H1 (cell line): Measurements from ENCODE around the gene SCGB1D4.

Experiments
- ATF3 ChIP-seq: IDR thresholded peaks from 2 replicates; pipeline ENCODE4 v1.6.1; 2011; ENCODE audit warnings: low read depth, mild to moderate bottlenecking, low read length; ENCODE audit not compliant: insufficient read depth
- CTCF ChIP-seq, 3 experiments: IDR thresholded peaks; 1 replicate in 2 of 3; 2 replicates in 1 of 3; pipeline versions ENCODE4 v1.5.1 to v1.6.1; 2011; ENCODE audit warnings: low read length in 3 of 3, mild to moderate bottlenecking in 3 of 3, inconsistent platforms in 2 of 3, low read depth in 1 of 3, moderate library complexity in 1 of 3; ENCODE audit not compliant: insufficient read depth in 1 of 3; ENCODE audit errors: control extremely low read depth in 1 of 3
- EP300 ChIP-seq, 2 experiments: IDR thresholded peaks; 1 replicate in 1 of 2; 2 replicates in 1 of 2; pipeline ENCODE4 v1.6.1; 2011 to 2012; ENCODE audit warnings: low read depth in 2 of 2, low read length in 2 of 2, mild to moderate bottlenecking in 2 of 2, borderline replicate concordance in 1 of 2, inconsistent platforms in 1 of 2, moderate library complexity in 1 of 2
- HDAC2 ChIP-seq, 2 experiments: fragments of 300-600 bp in 1 of 2; sonication (generic) in 1 of 2; IDR thresholded peaks; 2 replicates each; pipeline ENCODE4 v1.6.1; 2011 to 2012; ENCODE audit warnings: low read depth in 2 of 2, low read length in 2 of 2, mild to moderate bottlenecking in 2 of 2, moderate library complexity in 2 of 2, borderline replicate concordance in 1 of 2, inconsistent platforms in 1 of 2
- KDM5A ChIP-seq: fragments of 200-600 bp; IDR thresholded peaks from 2 replicates; pipeline ENCODE4 v1.7.1; 2012; ENCODE audit warnings: mild to moderate bottlenecking, low read length, inconsistent platforms, mixed read lengths
- MAX ChIP-seq: IDR thresholded peaks from 2 replicates; pipeline ENCODE4 v1.6.1; 2012; ENCODE audit warnings: inconsistent platforms
- POLR2AphosphoS5 ChIP-seq: IDR thresholded peaks from 2 replicates; pipeline ENCODE4 v1.6.1; 2011; ENCODE audit warnings: low read depth, low read length
- RXRA ChIP-seq: IDR thresholded peaks from 2 replicates; pipeline ENCODE4 v1.6.1; 2011; ENCODE audit warnings: low read depth, mild to moderate bottlenecking, low read length, moderate library complexity; ENCODE audit not compliant: insufficient read depth

GRCh38 chr11:62333768-62334167, 34.9 kb upstream of the SCGB1D4 start:
- TF ChIP-seq KDM5A (no peak), MAX (no peak), EP300 (IDR thresholded peaks at IDR 0.05; ENCODE audit: borderline replicate concordance in 1 of 2, low read depth in 2 of 2, low read length in 2 of 2) (no peak), ATF3 (no peak), CTCF (IDR thresholded peaks at IDR 0.05; ENCODE audit: control extremely low read depth in 1 of 3, insufficient read depth in 1 of 3, low read depth in 1 of 3, low read length in 3 of 3) (no peak), HDAC2 (IDR thresholded peaks at IDR 0.05; ENCODE audit: borderline replicate concordance in 1 of 2, low read depth in 2 of 2, low read length in 2 of 2) (no peak), RXRA (no peak), POLR2AphosphoS5 (no peak)
